ENCODE measurements around the gene DCDC2. TPM values are rescaled to one million over a fixed set of nuclear protein-coding genes. Genes with fewer than 3 reads are reported as not detected.
"Not testable (repeated sequence)": the region's sequence is repeated elsewhere in the genome, so short reads cannot be mapped to it uniquely, and the experiment has no call there.

Gene DCDC2
- total and polyA plus RNA-seq, 8 donors = 13.1 to 40.4 (median 21.1) TPM

- DNase-seq = no peak
- ATAC-seq = no peak
Measured at GRCh38 chr6:24145690-24146131, 212.1 kb downstream of the DCDC2 start.

DNA sequence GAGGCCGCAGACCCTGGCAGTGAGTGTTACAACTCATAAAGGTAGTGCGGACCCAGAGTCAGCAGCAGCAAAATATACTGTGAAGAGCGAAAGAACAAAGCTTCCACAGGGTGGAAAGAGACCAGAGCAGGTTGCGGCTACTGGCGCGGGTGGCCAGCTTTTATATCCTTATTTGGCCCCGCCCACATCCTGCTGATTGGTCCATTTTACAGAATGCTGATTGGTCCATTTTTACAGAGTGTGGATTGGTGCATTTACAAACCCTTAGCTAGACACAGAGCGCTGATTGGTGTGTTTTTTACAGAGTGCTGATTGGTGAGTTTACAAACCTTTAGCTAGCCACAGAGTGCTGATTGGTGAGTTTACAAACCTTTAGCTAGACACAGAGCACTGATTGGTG lies 215.1 kb downstream of the DCDC2 start:
- H3K4me1 ChIP-seq; ATAC-seq; H3K27me3 ChIP-seq; DNase-seq; H3K36me3 ChIP-seq; H3K27ac ChIP-seq; H3K4me3 ChIP-seq; H3K9me3 ChIP-seq; intact Hi-C loops (cut with DNase I); FAIRE-seq: not testable (repeated sequence)
- 85 to 90% methylated on average over 8 of the region's 8 CpGs for WGBS, 2 donors

More at GRCh38 chr6:24145690-24146131, 212.1 kb downstream of the DCDC2 start:
- Histone ChIP-seq H3K36me3 (no peaks in the 10 kb centered on the region), H3K9me3 (no peaks in the 10 kb centered on the region), H3K4me3 (no peak overlapping the region), H3K27me3 (no peaks in the 10 kb centered on the region), H3K4me1 (no peaks in the 10 kb centered on the region), H3K27ac (no peak overlapping the region)
- no peak for TF ChIP-seq CTCF (IDR thresholded peaks at IDR 0.05)
- intact Hi-C loops (cut with DNase I) = no loop called here
- 58 to 63% methylated on average over 9 of the region's 9 CpGs for WGBS, 2 donors
- FAIRE-seq = no peak

GRCh38 chr6:24140591-24140990 lies 217.3 kb downstream of the DCDC2 start:
- FAIRE-seq = no peak
- Histone ChIP-seq H3K4me3 (no peak overlapping the region), H3K36me3 (no peaks in the 10 kb centered on the region), H3K4me1 (no peaks in the 10 kb centered on the region), H3K9me3 (no peaks in the 10 kb centered on the region), H3K27ac (no peak overlapping the region), H3K27me3 (no peaks in the 10 kb centered on the region)
- intact Hi-C loops (cut with DNase I) = no loop called here
- peak in 1 of 6 donors; percentile 4 for DNase-seq
- WGBS, 2 donors = 77 to 84% methylated on average over 13 of the region's 13 CpGs
- ATAC-seq = no peak
- no peak for TF ChIP-seq CTCF (IDR thresholded peaks at IDR 0.05)

GRCh38 chr6:24139639-24140038 lies 218.2 kb downstream of the DCDC2 start:
- TF ChIP-seq CTCF (IDR thresholded peaks at IDR 0.05) = no peak
- intact Hi-C loops (cut with DNase I) = no loop called here
- Histone ChIP-seq H3K4me3 (no peak overlapping the region), H3K27ac (no peak overlapping the region), H3K9me3 (no peaks in the 10 kb centered on the region), H3K27me3 (no peaks in the 10 kb centered on the region), H3K36me3 (no peaks in the 10 kb centered on the region), H3K4me1 (no peaks in the 10 kb centered on the region)
- no peak for FAIRE-seq
- no peak for ATAC-seq
- no peak for DNase-seq
- WGBS, 2 donors = 49 to 63% methylated on average over 2 of the region's 2 CpGs

- no peak for FAIRE-seq
- Histone ChIP-seq H3K27me3 (no peaks in the 10 kb centered on the region), H3K36me3 (no peaks in the 10 kb centered on the region), H3K9me3 (no peaks in the 10 kb centered on the region), H3K27ac (no peak overlapping the region), H3K4me3 (no peak overlapping the region), H3K4me1 (no peaks in the 10 kb centered on the region)
- 54 to 69% methylated on average over 2 of the region's 2 CpGs for WGBS, 2 donors
- ATAC-seq = no peak
- intact Hi-C loops (cut with DNase I) = no loop called here
- no peak for DNase-seq
- TF ChIP-seq CTCF (IDR thresholded peaks at IDR 0.05) = no peak
Measured at GRCh38 chr6:24139080-24139479, 218.8 kb downstream of the DCDC2 start.

Measured in pancreas (tissue), 10 donors.